ENCODE measurements around the gene MAFG.

MAFG gene

GRCh38 chr17:81935709-81936084 is 8.2 kb upstream of the MAFG start:
- no peak for DNase-seq

DNA sequence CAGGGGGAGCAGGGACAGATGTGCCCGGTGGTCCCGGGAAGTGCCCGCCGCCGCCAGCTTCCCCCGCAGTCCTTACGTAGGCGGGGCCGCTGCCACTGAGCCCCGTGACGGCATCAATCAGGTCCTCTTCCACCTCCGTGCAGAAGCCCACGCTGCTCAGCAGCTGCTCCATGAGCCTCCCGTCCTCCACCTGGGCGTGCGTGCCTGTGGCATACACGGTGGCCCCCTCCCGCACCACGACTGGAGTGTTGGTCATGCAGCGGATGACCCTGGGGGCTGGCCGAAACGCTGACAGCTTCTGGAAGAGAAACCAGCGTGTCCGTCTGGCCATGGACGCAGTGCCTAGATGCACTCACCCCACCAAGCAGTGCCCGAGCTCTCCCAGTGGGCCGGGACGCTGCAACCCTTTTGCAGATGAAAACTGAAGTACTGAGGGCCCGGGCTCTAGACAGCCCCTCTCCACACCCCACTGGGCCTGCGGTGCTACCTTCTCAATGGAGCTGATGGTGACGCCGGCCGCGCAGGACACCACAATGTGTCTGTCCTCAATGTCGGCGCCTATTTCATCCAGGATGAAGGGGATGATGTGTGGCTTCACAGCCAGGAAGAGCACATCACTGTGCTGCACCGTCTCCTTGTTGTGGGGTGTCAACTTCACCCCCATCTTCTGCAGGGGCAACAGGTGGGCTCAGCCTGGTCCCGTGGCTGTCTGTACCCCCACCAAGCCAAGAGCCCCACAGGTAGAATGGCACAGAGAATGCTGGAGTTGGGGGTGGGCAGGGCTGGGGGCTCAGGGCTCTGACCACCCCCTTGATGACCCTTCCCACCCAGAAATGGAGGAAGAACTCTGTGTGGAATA is 7.5 kb upstream of the MAFG start:
- DNase-seq, result no peak

- no peak for DNase-seq
These were observed 6.7 kb upstream of the MAFG start for GRCh38 chr17:81934098-81934757.

DNA sequence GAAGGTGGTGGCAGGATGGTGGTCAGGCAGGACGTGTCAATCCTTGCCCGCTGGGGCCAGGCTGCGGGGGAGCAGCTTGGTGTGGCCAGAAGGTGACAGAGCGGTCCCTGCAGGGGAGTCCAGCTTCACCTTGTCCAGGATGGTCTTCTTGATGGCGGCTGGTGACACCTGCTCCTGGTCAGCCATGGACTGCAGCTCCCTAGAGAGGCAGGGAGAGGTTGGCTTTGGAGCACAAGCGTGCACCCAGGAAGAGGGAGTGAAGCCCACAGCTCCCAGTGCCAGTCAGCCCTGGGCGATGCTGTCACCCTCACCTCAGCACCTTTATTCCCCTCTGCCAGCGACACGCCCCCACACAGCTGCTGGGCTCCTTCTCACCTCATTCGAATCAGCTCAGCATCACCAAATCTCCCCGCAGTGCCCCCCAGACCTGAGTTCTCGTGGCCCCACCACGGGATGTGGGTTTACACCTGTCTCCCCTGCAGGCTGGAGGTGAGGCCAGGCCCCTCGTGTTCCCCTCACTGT is 5.7 kb upstream of the MAFG start:
- DNase-seq, result no peak

- no peak for DNase-seq
These were observed 4.9 kb upstream of the MAFG start for GRCh38 chr17:81932333-81932983.

DNA sequence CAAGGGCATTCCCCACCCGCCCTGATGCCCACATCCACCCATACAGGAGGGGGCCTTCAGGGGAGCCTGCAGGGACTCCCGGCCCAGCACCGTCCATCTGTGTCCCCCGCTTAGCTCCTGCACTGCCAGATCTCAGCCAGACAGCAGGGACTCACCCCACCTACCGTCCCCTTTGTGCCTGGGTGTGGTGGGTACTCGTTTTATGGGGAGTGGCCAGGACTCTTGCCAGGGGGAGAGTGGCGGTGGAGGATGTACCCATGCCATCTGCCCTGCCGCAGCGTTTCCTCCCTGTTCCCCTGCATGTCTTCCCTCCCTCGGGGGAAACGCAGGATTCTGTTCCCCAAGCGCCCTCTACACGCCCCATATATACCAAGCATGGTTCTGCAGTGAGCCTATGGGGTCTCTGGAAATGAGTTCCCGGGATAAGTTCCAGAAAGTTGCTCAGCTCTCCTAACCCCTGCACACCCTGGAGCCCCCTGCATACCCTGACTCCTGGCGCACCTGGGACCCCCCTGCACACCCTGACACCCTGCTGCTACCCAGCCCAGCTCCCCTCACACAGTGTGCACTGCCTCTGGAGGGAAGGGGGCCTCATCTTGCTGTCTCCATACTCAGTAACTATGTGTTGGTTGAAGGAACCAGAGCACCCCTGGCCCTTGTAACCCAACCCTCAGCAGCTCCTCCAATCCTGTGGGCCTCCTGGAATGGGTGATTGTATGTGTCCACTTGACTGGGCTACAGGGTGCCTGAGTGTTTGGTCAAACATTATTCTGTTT is 4.2 kb upstream of the MAFG start:
- DNase-seq, result no peak

GRCh38 chr17:81931189-81931556 is 3.6 kb upstream of the MAFG start:
- no peak for DNase-seq

DNA sequence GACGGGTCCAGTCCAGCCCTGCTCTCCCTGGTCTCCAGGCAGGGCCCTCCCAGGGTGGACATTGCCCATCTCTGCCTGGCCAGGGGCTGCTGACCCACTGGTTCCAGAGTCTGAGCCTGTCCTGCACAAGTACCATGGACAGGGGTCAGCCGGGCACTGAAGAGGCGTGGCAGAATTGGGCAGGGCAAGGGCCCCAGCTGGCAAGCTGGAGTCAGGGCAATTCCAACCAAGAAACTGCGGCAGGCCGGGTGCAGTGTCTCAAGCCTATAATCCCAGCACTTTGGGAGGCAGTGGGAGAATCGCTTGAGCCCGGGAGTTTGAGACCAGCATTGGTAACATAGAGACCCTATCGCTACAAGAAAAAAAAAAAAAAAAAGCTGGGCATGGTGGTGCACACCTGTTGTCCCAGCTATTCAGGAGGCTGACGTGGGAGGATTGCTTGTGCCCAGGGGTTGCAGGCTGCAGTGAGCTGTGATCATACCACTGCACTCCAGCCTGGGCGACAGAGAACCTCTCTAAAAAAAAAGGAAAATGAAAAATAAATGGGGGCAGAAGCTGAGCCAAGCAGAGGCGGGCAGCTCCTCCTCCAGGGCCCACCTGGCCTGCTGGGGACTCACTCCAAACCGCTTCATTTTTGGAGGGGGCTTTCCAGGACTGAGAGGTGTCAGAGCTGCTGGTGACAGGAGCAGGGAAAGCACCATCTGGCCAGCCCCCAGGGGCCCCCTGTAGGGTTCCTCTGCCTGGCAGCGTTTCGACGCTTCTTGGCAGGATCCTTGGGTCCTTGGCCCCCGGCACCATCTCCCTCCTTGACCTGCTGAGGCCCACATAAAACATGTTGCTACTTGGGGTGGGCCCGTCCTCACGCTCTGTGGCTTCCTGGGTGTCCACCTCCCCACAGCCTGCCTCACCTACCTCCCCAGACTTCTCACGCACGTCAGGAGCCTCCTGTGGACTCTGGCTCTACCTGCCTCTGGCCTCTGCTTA is 2.9 kb upstream of the MAFG start:
- no peak for DNase-seq

GRCh38 chr17:81929253-81930141 is 2.0 kb upstream of the MAFG start:
- no peak for DNase-seq

- DNase-seq, result no peak
These were observed 1.2 kb upstream of the MAFG start for GRCh38 chr17:81928544-81929252.

DNA sequence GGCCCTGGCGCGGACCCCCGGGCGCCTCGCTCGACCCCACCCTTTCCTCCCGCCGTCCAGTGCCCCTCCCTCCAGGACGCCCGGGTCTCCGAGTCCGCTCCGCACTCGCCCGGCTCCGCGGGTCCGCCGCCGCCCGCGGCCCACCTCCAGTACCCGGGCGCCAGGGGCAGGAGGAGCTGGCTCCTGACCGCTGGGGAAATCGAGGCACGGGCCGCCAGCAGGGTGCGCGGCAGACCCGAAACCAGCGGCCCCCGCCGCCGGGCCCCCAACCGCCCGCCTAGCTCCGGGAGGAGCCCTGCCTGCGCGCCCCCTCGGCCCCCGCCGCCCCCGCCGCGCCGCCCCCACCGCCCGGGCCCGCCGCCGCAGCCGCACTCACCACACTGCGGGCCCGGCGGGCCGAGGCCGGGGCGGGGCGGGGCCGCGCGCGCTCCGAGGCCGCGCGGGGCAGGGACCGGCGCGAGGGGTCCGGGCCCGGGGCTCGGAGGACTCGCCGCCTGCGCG is 333 bp downstream of the MAFG start:
- DNase-seq, result no peak

DNA sequence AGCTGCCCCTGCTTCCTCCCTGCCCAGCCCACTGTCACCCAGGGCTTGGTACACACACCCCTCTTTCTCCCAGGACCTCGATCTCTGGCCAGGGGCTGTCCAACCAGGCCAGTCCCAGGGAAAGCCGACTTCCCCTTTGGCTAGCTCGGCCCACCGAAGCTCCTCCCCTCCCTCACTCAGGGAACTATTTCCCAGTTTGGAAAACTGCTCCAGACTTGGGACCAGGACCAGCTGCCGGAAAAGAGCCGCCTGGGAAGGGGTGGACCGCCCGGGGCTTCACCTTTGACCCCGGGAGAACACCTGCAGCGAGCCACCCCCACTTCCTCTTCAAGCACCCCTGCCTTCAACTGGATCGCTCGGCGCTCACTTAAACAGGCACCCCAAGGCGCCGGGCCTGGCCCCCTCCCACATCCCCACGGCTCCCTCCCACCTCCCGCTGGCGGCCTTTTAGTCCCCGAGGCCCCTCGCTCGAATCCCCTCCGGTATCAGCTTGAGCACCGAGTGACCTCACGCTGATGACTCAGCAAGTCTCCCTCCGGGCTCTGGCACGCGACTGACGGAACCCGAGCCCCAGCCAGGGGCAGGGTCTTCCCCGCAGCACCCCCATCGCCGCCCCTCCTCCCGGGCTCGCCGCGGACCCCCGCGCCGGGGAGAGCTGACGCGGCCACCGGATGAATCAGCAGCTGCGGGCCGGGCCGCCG is 934 bp downstream of the MAFG start:
- peak; percentile 79 for DNase-seq

GRCh38 chr17:81925860-81926450 is 1.6 kb downstream of the MAFG start:
- DNase-seq, result no peak

DNA sequence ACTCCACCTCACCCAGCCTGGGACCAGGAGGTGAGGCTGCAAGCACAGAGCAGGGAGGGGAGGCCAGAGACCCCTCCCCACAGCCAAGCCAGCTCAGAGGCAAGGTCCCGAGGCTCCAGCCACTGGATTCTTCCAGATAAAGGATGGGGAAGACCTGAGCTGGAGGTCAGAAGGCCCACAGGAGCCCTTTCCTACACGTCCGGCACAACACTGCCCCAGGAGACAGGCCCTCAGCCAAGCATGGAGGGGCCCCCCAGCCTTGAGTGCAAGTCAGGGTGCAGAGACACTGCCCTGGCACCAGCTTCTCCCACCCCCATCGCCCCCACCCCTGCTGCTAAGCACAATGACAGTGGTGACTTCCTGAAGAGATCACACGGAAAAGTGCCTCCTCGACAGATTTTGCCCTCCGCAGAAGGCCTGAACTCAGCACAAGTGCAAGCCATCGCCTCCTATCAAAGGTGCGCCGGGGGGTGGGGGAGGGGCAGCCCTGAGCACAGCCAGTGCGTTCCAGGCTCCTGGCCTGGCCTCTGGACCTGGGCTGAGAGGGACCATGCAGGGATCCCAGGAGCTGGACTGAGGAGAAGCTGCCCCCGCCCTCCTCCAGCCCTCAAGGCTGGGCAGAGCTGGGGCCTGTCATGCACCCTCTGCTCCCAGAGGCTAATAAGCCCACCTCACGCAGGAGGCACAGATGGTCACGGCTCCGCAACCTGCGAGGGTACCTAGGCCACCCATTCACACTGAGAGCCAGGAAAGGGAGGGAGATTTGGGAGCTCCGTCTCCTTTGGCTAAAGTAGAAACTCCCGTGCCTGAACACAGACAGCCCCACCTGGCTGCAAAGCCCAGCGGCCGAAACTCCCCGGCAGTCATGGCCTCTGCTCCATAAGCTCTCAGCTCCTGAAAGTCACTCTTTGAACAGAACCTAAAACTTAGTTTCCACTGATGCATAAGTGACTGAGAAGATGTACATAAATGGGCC is 2.7 kb downstream of the MAFG start:
- no peak for DNase-seq

DNA sequence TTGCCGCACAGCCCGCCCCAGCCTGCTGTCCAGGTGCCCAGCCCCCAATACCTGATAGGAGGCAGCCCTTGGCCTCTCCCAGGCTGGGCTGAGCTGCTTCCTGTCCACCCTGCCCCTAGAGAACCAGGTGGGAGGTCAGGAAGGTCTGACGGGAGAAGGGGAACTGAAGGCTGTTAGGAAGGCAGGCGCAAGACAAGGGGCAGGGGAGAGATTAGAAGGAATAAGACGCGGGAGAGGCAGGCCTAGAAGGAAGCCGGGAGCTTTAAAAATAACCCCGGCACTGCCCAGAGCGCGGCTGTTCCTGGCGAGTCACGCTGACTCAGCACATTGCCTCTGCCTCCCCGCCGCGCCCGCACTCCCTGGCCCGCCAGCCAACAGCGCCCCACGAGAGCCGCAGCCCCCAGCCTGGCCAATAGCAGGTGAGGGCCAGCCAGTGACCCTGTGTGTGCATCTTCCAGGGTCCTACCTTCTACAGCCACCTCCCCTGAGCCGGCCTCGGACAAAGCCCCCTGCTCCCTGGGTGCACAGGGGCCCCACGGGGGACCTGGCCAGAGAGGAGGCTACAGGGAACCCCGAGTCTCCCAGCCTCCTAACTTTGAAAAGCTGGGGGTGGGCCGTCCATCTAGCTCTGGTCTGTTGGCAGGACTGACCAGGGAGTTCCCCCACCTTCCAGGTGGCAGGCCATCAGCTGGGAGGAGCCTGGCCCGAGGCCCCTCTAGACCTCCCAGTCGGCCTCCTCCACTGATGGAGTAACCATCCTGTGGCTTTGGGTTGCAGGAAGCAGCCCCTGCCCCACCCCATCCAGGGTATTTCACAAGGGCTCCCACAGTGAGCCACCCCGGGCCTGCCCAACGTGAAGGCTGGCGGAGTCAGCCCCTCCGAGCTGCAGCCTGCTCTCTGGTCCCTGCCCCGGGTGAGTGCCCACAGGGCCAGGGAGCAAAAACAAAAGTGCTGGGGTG is 4.0 kb downstream of the MAFG start:
- DNase-seq, result peak; percentile 83
